Stimulated activated CD4-positive, alpha-beta T cell treated with anti-CD3 and anti-CD28 coated beads, Interleukin-12 subunit alpha, Interleukin-12 subunit beta, amount 100 ng/mL, for 4 hours (primary cell): ENCODE data around the gene PHACTR3.

Experiments used
- DNase-seq: peaks from one replicate; pipeline ENCODE4 v3.0.0-alpha.2; 2020

The PHACTR3 gene

DNA sequence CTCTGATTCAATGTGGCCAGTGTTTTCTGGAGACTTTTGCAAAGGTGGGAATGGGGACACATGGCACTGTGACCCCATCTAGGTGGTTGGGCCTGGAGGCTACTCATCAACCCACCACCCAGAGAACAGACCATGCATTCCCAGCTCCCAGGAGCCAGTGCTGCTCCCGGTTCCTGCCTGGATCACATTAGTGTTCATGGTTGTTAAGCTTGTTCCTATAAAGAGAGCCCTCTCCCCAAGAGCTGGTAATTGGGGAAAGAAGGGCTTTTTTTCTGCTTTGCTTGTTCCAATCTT lies 102.0 kb downstream of the PHACTR3 start:
- DNase-seq = no peak

DNA sequence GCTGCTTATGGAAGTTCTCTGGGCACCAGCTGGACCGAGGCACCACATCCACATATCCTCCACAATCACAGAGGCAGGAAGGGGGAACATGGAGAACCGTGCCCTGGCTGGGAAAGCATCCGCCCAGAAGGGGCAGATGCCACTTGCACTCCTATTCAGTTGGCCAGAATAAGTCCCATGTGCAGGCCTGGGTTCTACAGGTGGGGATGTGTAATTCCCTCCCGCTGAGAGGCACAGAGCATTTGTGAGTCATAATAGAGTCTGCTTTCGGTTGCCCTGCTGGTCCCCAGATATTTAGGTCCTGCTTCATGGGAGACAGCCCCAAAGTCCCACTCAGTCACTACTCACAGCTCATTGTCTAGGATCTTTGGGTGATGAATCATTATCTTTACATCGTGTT lies 104.0 kb downstream of the PHACTR3 start:
- DNase-seq = no peak

DNA sequence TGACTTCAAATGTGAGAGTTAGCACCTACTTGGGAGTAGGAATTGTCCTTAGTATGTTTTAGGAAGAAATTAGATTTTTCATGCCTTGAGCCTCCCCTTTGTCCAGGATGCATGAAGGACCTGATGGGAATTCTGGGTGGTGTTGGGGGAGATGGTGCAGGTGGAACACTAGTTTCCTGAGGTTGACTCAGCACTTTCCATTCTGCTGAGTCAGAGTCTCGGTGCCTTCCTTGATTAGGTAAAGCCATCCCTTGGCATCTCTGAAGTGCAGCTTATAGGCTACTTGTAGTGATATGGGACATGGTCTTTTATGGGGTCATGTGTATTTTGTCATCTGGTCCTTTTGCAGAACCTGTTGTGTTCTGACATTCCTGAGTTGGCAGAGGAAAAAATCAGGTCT lies 105.3 kb downstream of the PHACTR3 start:
- DNase-seq = no peak

DNA sequence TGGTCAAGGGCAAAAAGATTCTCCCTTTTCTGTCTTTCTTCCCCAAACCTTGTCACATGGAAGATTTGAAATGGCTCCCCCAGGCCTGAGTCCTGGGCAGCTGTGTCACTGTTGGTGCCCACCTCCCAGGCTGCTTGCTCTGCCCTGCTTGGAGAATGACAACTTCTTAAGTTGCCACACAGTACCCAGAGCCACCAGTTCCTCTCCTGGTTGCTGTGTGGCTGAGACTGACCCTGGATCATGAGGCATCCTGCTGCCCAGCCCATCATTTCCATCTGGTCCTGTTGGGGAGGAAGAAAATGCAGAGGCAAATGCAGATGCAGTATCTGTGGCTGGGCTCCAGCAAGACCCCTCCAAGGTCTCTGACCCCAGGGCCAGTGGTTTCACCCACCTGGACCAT lies 113.7 kb downstream of the PHACTR3 start:
- DNase-seq = no peak

DNA sequence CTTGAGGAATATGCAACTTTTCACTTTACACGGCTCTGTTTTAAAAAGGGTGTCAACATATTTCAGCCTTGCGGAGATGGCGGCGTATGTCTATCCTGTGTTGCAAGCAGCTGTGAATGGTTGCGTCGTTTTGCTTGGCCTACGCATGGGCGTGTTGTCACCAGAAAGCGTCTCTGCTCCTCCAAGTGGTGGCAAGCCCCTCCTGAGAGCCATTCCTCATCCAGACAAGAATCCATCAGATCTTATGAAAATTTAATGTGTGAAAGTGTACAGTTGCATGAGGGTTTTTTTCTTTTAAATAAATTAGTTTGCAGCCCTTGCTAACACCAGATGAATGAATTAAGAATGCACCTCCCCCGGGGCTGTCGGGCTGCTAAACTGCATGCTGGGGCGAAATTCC lies 114.4 kb downstream of the PHACTR3 start:
- no peak for DNase-seq

DNA sequence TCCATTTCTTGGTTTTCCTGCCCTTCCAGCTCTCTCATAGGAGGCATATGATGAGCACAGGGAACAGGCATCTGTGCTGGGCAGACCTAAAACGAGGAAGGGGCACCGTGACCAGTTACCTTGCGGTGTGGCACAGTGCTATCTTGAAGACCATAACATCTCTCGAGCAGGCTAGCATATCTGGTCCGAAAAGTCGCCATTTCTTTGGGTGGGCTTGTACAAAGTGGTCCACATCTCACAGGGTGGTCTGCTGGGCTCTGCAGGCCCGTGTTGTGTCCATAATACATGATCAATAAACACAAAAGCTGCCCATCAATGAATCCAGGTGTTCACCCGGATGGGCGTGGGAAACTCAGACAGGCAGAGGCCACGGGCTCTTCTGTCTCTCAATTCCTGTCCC lies 115.7 kb downstream of the PHACTR3 start:
- DNase-seq = no peak

DNA sequence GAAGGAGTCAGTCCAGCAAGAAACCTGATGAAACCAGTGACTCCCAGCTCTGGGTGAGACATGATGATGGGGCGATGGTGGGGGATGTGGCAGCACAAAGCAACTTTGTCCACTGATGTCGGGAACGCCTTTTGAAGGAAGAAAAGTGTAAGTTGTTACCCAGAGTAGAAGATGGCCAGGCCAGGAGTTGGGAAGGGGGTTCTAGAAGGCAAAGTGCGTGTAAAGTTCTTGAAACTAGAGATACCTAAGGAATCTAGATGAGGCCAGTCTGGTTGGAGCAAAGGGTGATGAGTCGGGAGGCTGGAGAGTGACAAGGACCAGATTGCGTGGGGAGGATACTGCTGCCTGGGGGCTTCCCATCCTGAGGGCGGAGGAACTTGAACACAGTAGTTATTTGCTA lies 117.0 kb downstream of the PHACTR3 start:
- DNase-seq = no peak

DNA sequence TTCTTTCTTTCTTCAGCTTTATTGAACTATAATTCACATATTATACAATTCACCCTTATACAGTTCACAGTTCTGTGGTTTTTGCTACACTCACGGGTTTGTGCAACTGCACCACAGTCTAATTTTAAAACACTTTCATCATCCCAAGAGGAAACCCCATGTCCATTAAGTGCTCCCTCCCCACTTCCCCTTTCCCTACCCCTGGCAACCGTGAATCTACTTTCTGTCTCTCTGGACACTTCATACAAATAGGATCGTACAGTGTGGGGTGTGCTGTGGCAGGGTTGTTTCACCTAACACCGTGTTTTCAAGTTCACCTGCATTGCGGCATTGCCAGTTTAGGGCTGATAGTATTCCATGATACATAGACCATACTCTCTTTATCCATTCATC lies 118.8 kb downstream of the PHACTR3 start:
- DNase-seq = no peak

DNA sequence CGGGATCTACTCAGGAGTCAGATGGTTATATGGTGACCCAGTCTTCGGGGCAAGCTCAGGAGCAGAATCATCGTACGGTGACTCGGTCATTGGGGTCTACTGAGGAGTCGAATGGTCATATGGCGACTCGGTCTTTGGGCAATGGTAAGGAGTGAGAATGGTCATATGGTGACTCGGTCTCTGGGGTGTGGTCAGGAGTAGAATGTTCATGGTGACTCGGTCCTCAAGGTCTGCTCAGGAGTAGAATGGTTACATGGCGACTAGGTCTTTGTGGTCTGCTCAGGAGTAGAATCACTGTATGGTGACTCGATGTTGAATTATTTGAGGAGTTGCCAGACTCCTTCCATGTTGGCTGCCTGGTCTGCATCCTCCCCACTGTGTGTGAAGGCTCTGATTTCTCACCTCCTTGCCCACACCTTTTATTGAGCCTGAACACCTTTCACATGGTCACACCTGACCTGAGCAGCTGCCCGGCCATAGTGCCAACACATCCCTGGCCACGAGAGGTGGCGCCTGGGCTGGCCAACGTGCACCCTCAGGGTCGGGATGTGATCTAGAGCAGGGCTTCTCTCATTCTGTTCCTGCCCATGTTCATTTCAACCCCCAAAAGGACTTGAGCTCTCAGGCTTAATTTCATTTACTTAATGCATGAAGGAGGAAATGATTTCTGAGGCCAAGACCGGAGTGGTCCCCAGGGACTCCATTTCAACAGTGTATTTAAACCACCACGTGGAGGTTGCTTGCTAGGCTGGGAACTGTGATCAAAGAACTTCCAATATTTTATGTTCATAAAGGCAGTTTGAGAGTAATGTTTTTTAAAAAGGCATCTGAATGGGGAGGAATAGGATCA lies 119.5 kb downstream of the PHACTR3 start:
- DNase-seq = no peak

DNA sequence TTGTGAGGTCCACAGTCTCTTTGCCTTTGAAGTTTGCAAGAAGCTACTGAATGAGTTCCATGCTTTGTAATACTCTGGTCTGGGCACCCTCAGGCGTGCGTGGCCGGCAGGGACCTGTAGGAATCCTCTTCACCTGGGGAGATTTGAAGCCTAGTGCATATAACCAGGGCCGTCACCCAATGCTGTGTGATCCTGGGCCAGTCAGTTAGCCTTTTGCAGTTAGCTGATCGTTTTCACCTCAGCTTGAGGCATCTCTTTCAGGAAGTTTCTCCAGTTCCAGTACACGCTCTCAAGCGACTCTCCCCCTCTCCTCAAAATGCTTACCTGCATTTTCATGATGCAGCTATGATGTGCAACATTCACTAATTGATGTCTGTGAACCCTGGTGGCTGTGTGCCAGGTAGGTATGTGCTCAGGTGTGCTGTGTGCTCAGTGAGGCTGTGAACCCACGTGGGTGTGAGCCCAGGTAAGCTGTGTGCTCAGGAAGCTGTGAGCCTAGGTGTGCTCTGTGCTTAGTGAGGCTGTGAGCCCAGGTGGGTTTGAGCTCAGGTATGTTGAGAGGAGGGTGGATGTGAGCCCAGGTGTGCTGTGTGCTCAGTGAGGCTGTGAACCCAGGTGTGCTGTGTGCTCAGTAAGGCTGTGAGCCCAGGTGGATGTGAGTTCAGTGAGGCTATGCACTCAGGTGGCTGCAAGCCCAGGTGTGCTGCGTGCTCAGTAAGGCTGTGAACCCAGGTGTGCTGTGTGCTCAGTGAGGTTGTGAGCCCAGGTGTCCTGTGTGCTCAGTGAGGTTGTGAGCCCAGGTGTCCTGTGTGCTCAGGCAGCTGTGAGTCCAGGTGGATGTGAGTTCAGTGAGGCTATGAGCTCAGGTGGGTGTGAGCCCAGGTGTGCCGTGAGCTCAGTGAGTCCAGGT lies 120.4 kb downstream of the PHACTR3 start:
- no peak for DNase-seq

DNA sequence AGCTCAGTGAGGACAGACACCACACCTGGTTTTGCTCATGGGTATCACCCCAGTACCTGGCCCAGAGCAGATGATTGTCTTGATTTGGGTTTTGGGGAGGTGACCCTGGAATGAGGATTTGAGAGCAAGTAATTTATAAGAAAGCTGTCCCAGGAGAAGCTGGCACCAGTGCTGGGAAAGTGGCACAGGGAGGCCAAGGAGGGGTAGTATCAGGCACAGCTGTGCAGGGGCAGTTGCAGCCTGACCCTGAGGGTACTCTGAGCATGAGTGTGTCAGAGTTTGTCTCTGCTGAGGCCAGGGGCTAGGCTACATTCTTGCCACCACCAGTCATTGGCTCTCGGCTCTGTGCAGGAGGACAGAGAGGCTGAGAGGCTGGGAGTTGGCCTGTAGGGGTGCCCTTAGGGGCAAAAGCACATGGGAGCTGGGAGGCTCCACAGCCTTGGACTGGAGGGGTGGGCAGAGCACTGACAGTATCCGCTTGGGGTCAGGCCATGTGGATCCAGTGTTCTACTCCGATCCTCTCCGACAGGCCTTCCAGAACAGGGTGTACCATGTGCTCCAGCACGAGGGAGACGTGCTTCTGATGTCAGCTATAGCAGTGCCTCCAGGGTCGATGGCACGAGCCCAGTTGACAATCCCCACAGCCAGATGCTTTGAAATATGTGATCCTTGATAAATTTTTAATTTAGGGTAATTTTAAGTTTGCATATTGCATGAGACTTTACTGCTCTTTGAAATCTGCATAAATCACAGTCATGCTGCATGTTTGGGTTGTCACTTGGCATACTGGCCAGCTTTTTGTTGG lies 121.3 kb downstream of the PHACTR3 start:
- DNase-seq = no peak

DNA sequence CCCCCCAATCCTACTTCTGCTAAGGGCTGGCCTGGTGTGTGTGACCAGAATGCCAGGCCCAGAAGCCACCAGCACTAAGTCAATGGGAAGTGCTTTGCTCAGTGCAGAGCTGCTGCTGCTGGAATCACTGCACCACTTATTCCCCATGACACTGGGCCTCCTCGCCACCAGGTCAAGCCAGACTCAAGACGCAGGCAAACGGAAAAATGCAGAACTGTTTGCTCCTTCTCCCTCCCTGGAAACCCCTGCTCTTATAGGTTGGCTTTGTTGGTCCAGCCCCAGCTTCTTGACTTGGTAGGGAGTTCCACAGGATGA lies 121.9 kb downstream of the PHACTR3 start:
- DNase-seq = no peak

DNA sequence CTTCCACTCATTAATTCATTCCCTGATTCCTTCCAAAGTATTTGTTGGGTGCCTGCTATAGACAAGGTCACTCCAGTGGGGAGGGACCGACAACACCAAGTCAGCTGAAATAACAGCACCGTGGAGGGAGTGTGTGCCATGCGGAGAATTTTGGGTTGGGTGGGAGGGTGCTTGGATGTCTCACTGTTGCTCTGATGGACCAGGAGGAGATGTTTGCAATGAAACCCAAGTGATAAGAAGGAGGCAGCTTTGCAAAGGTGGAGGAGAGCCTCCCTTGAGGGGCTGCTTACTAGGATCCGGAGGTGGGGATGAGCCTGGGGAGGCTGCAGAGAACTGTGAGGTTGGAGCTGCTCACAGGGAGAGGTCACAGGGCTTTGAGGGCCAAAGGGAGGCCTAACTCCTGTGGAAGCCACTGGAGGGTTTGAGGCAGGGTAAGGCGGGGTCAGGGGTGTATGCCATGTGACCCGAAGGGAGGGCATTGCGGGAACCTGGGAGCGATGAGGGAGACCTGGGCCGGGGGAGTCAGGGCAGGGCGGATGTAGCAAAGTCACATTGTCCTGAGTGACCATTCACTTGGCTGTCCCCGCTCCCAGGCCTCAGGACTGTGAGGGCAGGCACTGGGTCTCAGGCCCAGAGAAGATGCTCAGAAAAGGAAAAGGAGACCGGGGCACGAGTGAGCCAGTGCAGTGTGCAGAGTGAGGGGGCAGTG lies 124.5 kb downstream of the PHACTR3 start:
- DNase-seq = no peak

DNA sequence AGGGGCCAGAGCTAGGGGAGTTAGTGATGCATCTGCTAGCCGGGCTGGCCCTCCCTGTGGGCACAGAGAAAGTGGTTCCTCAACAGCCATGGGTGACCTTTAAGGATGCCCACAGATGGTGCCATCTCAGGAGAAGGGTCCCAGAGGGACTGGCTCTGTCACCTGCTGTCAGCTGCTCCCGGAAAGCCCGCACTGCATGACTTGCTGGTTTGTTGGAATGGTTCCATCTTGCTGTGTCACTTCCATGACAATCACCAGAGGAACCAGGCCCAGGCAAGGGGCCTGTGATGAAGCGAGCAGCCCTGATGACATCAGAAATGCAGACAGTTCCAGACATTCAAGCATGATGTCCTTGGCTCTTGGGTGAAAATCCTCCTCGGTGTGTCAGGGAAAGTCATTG lies 125.2 kb downstream of the PHACTR3 start:
- DNase-seq = no peak

DNA sequence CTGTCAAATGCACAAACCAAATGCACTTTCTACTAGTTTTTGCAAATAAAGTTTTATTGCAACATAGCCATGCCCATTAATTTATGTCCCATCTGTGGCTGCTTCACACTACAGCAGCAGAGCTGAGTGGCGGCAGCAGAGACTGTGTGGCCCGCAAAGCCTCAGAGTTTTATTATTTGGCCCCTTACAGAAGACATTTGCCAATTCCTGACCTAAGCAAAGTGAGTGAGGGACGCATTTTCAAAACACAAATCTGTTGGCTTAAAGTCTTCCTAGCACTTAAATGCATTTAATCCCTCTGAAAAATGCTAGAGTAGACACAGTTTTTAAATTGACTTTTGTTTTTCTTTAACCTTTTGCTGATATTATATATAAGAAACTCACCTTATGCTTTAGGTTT lies 126.4 kb downstream of the PHACTR3 start:
- no peak for DNase-seq

DNA sequence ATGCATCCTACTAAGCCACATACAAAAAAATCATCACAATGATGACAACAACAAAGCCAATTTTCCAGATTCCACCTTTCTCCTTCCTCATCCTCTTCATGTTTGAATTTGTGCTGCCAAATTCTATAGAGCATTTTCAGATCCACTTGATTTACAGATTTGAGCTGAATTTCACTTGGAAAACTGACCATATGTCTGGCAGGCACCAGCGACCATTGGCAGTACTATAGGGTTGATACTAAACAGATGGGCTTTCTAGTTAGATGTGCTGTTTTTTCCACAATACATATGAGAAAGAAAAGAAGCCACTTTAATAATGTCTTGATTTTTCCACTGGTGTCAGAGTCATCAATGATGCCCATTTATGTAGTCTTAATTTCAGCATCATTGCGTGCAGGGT lies 127.0 kb downstream of the PHACTR3 start:
- DNase-seq = no peak

DNA sequence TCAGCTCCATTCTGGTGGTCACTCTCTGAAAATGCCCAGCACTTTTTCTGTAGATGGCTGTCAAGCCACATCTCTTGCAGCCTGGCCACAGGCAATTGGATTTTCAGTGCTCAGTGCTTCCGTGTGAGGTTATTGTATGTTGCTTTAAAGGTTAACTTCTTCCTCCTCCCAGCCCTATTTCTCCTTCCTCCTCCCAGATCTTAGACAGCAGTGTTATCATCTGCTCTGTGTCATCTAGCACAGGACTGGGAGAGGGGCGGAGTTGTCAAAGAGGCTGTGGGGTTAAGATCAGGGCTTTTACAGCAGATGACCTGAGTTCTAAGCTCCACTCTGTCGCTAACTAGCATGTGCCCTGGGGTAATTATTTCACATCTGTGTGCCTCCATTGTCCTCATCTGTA lies 129.0 kb downstream of the PHACTR3 start:
- no peak for DNase-seq

DNA sequence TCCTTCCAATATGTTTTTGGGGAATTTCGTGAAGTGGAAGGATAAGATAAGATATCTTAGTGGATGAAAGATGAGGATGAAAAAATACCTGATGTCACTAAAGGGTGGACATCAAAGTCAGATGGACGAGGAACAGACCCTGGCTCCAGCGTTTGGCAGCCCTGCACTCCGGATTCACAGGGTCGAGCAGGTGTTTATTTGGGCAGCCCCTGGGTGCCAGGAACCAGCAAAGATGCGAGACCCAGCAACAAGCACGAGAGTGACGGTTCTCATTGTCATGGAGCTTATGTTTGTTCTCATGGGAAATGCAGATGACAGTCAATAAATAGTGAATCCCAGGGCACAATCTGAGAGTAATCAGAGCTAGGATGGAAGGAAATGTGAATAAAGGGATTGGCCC lies 131.1 kb downstream of the PHACTR3 start:
- DNase-seq = no peak

DNA sequence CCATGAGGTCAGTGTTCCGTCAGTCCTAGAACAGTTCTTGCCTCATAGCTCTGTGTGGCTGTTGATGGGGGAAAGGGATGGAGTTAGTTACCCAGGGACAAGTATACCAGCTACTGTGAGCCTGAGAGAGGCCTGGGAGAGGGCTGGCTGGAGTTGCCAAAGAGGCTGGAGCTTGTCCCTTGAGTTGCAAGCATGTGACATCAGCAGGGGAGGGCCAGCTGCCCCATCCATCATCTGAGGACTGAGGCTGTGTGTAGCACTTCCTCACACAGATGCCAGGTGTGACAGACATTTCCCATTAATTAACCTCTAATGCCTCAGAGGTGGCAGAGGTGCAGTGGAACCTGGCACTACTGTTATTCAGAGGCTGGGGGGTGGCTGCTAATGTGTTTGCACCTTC lies 131.6 kb downstream of the PHACTR3 start:
- DNase-seq = no peak

DNA sequence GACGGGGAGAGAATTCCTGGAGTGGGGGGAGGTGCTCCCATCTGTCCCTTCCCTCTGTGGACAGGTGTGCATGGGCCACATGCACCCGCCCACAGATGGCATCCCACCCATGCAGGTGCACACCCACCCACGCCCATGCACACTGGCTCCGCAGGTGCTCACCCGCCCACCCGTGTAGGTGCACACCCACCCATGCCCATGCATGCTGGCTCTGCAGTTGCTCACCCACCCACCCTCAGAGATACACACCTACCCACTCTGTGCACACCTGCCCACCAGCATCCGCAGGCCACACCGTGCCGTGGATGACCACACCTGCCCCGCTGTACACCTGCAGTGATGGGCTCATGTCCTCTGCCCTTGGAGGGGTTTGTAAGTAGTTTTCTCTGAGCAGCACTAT lies 132.0 kb downstream of the PHACTR3 start:
- DNase-seq = no peak

DNA sequence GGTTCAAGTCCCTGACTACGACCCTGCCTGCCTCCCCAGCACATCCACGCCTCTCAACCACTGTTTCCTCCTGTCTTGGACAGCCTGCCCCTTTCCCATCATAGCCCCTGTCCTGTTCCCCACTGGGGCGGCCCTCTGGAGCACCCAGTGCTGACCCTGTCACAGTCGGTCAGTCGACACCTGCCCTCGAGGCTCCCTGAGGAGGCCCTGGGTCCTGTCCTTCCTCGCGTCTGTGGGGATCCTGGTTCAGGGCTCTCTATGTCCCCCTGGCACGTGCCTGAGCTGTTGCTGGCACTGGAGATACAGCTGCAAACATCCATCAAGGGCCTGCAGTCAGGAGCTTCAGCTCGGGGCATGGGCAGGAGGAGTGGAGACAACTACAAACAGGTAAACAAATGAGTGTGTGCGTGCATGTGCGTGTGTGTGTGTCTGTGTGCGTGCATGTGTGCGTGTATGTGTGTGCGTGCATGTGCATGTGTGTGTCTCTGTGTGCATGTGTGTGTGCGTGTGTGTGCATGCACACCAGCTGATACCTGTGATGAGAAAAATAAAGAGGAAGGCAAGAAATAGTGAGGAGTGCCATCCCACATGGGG lies 132.8 kb downstream of the PHACTR3 start:
- DNase-seq = no peak

DNA sequence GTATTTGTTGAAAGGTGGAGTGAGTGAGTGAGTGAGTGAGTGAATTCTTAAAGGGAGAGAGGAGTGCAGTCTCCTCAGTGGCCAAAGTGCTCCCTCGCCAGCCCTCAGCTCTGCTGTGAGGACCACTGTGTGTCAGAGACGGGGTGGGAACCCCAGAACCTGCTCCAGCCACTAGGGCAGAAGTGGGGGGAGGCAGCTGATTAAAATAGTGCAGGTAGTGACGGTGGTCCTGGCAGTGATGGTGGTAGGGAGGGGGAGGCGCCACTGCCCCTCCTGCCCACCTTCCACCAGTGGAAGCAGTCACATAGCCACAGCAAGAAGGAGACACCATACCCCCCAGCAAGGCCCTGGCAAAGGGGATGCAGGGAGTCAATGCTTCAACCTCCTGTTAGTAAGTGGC lies 133.5 kb downstream of the PHACTR3 start:
- no peak for DNase-seq

DNA sequence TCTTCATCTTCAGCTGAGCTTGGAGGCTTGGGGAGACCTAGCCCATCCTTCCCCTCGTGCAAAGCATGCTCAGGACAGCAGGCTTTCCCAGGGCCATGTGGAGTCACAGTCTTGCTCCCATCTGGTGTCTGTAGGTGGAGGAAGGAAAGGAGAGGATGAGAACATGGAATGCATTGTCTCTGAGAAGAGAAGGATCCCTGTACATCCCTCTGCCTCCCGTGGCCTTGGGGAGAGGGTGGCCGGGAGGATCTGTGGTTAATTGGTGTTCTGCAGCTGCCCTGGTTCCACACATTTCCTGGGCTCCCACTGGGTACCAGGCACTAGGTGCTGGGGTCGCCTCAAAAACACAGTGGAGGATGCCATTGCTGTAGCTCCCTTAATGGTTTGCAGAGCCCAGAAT lies 134.5 kb downstream of the PHACTR3 start:
- DNase-seq = no peak
